HG03039 (cell line): ENCODE data around the gene PGLYRP4.

ENCODE experiments used
- ATAC-seq: cut with Tn5 transposase; IDR thresholded peaks from one replicate; pipeline ENCODE4 v1.9.1; 2021; ENCODE audit warnings: mild to moderate bottlenecking, moderate library complexity; ENCODE audit not compliant: unreplicated experiment

Gene PGLYRP4

GRCh38 chr1:153379591-153379990 lies 30.9 kb upstream of the PGLYRP4 start:
- no peak for ATAC-seq

GRCh38 chr1:153375511-153375910 lies 26.9 kb upstream of the PGLYRP4 start, which contains the start of gene S100A12:
Gene S100A12, minus strand, starts transcription at chr1:153375621. Its CDS starts 1,029 bp downstream, at chr1:153374592.
- ATAC-seq, result no peak

GRCh38 chr1:153374071-153374470 lies 25.4 kb upstream of the PGLYRP4 start:
- no peak for ATAC-seq

GRCh38 chr1:153372571-153372970 lies 23.9 kb upstream of the PGLYRP4 start:
- ATAC-seq, result no peak

DNA sequence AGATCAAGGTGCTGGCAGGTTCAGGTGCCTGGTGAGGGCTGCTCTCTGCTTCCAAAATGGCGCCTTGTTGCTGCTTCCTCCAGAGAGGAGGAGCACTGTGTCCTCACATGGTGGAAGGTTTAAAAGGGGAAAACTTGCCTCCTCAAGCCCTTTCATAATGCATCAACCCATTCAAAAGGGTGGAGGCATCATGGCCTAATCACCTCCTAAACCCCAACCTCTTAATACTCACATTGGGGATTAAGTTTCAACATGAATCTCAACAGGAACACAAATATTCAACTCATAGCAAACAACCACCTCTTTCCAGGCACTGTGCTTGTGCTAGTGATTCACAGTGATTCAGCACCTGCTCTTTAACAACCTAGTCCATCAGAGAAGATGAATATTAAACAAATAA lies 22.6 kb upstream of the PGLYRP4 start:
- ATAC-seq, result no peak

DNA sequence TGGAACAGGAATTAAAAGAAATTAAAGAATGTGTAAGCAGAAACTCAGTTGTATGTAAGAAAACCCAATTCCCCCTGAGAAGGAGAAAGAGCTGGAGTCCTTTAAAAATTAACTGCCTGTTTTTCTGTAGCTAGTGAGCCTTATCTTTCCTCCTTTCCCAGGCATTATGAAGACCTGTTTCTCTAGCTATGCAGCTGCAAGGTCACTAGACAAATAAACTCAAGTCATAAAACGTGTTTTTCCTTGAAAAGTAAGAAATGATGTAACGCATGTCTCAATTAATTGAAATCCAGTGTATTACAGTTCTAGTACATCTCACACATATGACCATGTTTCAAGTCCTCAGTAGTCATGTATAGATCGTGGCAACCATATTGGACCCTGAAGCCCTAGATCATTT lies 21.5 kb upstream of the PGLYRP4 start:
- ATAC-seq, result no peak

GRCh38 chr1:153368495-153368894 lies 19.9 kb upstream of the PGLYRP4 start:
- ATAC-seq, result no peak

DNA sequence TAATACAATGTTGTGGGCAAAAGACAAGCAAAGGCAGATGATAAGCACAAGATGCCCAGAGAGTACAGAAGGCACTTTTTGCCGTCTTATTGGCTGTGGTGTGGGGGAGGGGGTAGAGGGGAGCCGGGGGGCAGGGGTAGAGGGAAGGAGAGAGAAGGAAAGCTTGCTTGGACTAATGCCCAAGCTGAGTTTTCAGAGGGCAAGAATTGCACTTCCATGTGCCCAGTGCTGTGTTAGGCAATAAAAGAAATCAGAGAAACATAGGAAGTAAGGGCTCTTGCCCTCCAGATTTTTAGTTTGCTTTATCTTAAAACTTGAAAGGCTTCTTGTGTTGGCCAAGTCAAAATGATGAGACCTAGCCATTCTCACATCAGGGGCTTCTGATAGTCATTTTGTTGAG lies 18.4 kb upstream of the PGLYRP4 start:
- ATAC-seq, result no peak

GRCh38 chr1:153366261-153366660 lies 17.6 kb upstream of the PGLYRP4 start:
- no peak for ATAC-seq

- ATAC-seq, result no peak
These were observed 17.1 kb upstream of the PGLYRP4 start for GRCh38 chr1:153365696-153366095.

GRCh38 chr1:153364766-153365666 lies 16.4 kb upstream of the PGLYRP4 start:
- ATAC-seq, result no peak

DNA sequence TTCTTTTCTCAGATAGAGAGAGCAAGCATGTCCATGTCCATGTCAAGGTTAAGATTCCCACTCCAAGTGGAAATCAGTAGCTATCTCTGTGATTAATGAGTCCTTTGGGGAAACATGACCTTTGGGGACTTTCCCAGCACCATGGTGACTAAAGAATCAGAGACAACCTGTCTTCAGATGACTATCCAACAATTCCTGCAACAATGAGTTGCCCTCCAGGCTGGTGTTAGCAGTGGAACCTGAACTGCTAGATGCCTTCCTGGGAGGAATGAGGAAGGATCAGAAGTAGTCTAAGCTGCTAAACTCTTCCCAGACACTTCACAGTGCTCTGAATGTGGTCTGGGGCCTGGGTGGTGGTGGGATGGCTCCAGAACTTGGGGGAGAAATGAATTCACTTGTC lies 15.5 kb upstream of the PGLYRP4 start:
- ATAC-seq, result no peak

DNA sequence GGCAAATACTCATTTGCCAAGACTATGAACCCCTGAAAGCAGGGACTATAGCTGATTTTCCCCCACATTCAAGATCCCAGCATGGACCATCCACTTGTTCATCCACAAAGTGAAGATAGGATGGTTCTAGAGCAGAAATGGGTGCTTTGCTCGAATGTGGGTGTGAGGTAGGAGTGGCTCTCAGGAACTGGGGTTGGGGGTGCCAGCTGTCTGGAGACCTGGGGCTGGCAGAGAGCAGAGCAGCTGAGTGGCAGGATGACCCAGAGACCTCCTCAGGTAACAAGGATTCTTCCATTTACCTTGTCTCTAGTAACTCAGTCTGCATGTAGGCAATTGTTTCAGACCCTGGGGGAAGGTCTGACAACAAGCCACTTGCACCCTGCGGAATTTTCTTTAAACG lies 15.0 kb upstream of the PGLYRP4 start:
- no peak for ATAC-seq

GRCh38 chr1:153362187-153362775 lies 13.6 kb upstream of the PGLYRP4 start:
- ATAC-seq, result no peak

DNA sequence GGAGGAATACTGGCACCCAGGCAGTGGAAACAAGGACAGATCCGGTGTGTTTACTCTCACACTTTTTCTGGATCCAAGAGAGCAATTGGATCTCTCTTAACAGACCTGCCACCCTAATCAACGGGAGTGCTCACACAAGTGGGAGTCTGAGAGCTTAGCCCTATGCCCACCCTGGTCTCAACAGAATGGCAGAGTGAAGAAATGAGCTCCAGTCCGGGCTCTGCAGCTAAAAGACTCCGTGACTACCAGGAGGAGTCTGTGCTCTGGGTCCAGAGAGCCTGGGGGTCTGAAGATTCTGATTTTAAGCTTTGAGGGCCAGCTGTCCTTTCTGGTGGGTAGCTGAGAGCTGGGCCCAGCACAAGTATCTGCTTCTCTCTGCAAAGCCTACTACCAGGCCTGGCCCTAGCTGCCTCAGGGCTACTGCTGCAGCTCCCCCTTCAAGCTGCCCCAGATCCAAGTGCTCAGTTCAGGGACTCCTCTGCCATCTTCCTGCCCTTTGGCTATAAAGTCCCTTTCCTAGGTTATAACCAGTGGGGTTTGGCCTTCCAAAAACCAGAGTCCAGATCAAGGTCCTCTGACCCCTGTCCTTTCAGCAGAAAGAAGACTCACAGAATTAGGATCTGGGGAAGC lies 13.0 kb upstream of the PGLYRP4 start:
- no peak for ATAC-seq

DNA sequence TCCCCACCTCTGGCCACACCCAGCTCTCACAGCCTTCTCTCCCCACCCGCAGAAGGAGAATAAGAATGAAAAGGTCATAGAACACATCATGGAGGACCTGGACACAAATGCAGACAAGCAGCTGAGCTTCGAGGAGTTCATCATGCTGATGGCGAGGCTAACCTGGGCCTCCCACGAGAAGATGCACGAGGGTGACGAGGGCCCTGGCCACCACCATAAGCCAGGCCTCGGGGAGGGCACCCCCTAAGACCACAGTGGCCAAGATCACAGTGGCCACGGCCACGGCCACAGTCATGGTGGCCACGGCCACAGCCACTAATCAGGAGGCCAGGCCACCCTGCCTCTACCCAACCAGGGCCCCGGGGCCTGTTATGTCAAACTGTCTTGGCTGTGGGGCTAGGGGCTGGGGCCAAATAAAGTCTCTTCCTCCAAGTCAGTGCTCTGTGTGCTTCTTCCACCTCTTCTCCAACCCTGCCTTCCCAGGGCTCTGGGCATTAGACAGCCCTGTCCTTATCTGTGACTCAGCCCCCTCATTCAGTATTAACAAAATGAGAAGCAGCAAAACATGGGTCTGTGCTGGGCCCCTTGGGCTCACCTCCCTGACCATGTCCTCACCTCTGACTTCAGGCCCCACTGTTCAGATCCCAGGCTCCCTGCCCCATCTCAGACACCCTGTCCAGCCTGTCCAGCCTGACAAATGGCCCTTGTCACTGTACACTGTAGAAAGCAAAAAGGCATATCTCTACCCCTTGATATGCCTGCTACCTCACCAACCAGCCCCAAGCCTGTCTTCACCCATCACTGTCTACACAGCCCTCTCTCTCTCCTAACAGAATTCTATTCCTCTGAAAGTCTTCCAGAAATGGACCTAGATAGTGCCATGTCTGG lies 12.2 kb upstream of the PGLYRP4 start:
- ATAC-seq, result no peak

GRCh38 chr1:153360190-153360589 lies 11.5 kb upstream of the PGLYRP4 start:
- ATAC-seq, result no peak

DNA sequence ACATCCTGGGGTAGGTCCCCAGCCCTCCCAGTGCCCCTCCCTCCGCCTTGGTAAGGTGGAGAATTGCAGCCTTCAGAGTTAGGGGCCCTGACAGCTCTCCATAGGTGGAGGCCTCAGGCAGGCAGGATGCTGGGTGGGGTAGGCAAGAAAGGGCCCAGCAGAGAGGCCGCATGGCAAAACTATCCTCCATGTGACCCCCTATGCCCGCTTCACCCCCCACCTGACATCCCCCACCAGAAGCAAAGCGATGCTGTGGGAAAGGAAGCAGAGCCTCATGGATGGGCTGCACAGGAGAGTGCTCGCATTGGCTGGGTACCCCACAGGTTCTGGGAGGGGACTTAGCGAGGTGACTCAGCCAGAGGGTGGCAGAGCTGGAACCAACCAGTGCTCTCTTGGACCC lies 10.6 kb upstream of the PGLYRP4 start:
- ATAC-seq, result no peak

DNA sequence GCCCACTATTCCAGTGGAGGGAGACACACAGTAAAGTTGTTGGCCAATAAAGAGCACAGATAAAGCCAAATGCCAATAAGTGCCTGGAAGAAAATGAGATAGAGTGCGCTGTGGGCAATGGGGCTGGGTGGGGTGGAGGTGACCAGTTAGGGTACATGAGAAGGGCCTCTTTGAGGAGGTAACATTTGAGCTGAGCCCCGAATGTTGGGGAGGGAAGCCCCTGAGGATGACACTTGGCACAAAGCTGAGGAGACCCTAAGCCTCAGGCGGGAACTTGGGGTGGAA lies 10.0 kb upstream of the PGLYRP4 start:
- ATAC-seq, result no peak

DNA sequence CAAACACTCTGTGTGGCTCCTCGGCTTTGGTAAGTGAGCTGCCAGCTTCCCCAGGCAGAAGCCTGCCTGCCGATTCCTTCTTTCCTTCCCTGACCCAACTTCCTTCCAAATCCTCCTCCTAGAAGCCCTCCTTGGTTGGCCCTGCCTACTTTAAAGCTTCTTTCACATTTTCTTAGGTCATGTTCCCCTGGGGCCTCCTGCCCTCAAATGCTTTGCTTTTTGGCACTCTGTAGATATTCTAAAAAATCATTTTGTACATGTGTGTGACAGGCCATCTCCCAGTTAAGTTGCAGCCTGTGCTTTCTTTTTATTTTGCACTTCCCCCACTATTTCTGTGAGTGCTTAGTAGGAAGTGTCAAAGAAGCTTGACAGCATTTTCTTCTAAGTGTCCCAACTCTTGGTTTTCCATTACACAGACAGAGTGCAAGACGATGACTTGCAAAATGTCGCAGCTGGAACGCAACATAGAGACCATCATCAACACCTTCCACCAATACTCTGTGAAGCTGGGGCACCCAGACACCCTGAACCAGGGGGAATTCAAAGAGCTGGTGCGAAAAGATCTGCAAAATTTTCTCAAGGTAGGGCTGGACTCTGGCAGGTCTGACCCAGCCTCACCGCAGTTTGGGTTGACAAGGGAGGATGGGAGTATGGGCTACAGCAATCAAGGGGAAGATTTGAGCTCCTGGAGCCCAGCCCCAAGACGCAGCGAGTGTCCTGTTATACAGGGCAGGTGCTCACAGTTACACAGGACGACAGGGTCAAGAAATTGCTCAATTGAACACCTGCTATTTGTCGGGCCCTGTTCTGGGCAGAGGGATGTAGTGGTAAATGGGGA lies 9.4 kb upstream of the PGLYRP4 start, which contains the start of gene S100A9:
TSS of gene S100A9 (plus strand) at position 2 of the 838 bp plus-strand sequence. CDS start at position 432, 430 bp downstream.
- ATAC-seq, result no peak
